Measurements from ENCODE around the gene ZNF740.

- TF ChIP-seq, protein P1, sequence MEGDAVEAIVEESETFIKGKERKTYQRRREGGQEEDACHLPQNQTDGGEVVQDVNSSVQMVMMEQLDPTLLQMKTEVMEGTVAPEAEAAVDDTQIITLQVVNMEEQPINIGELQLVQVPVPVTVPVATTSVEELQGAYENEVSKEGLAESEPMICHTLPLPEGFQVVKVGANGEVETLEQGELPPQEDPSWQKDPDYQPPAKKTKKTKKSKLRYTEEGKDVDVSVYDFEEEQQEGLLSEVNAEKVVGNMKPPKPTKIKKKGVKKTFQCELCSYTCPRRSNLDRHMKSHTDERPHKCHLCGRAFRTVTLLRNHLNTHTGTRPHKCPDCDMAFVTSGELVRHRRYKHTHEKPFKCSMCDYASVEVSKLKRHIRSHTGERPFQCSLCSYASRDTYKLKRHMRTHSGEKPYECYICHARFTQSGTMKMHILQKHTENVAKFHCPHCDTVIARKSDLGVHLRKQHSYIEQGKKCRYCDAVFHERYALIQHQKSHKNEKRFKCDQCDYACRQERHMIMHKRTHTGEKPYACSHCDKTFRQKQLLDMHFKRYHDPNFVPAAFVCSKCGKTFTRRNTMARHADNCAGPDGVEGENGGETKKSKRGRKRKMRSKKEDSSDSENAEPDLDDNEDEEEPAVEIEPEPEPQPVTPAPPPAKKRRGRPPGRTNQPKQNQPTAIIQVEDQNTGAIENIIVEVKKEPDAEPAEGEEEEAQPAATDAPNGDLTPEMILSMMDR (conservative IDR thresholded peaks at IDR 0.05; ENCODE audit: low read depth, low read length), result no peak
- TF ChIP-seq POLR2A (IDR thresholded peaks at IDR 0.05; ENCODE audit: low read depth, low read length) (no peak), SMC3 (IDR thresholded peaks at IDR 0.05; ENCODE audit: low read depth, low read length) (no peak), MXI1 (IDR thresholded peaks at IDR 0.05; ENCODE audit: borderline replicate concordance, low read depth, low read length) (no peak), NFE2L2 (IDR thresholded peaks at IDR 0.05; ENCODE audit: low read depth, low read length) (no peak), RFX5 (IDR thresholded peaks at IDR 0.05; ENCODE audit: low read depth, low read length) (no peak), CEBPB (IDR thresholded peaks at IDR 0.05; ENCODE audit: low read depth, low read length) (no peak), MAFK (IDR thresholded peaks at IDR 0.05; ENCODE audit: low read depth, low read length) (no peak), RAD21 (IDR thresholded peaks at IDR 0.05; ENCODE audit: low read length) (no peak), RCOR1 (IDR thresholded peaks at IDR 0.05; ENCODE audit: insufficient replicate concordance, low read length) (no peak), BHLHE40 (IDR thresholded peaks at IDR 0.05; ENCODE audit: low read depth, low read length) (no peak), MAZ (IDR thresholded peaks at IDR 0.05; ENCODE audit: borderline replicate concordance, low read depth, low read length) (no peak)
Measured at GRCh38 chr12:53239643-53240258, 59.2 kb downstream of the ZNF740 start.
